Ishikawa (cell line): ENCODE measurements around the gene COL24A1.

Experiments used
- EP300 ChIP-seq: IDR thresholded peaks from 2 replicates; pipeline ENCODE4 v1.6.1; 2012; ENCODE audit warnings: borderline replicate concordance
- REST ChIP-seq: IDR thresholded peaks from 2 replicates; pipeline ENCODE4 v1.6.1; 2012; ENCODE audit warnings: low read depth, mild to moderate bottlenecking
- TAF1 ChIP-seq: IDR thresholded peaks from 2 replicates; pipeline ENCODE4 v1.6.1; 2012; ENCODE audit warnings: low read depth, mild to moderate bottlenecking
- YY1 ChIP-seq: IDR thresholded peaks from 2 replicates; pipeline ENCODE4 v1.6.1; 2012; ENCODE audit warnings: low read depth

GRCh38 chr1:85839459-85839858, 317.1 kb downstream of the COL24A1 start:
- TF ChIP-seq TAF1 (no peak), YY1 (no peak), EP300 (no peak), REST (no peak)
